Liver (tissue), 3 donors: ENCODE data around the gene MCTP2.

Experiments
- RAD21 ChIP-seq, 2 donors: IDR thresholded peaks; 2 replicates each; pipeline ENCODE4 v1.6.1; 2016; ENCODE audit warnings: antibody characterized with exemption in 2 of 2, mild to moderate bottlenecking in 2 of 2
- YY1 ChIP-seq: IDR thresholded peaks from 2 replicates; pipeline ENCODE4 v1.6.1; 2016; ENCODE audit warnings: antibody characterized with exemption, mild to moderate bottlenecking
- TF ChIP-seq, protein P1 (sequence below): fragments of 150-350 bp; IDR thresholded peaks from 2 replicates; pipeline ENCODE4 v1.5.1; 2017; ENCODE audit warnings: improper control_type of control experiment, low read depth, low read length; ENCODE audit not compliant: missing input control
- TF ChIP-seq, protein P2 (sequence below): IDR thresholded peaks from 2 replicates; pipeline ENCODE4 v1.6.1; 2016; ENCODE audit warnings: antibody characterized with exemption
- donor health status: healthy.
- donor health status: healthy.

DNA sequence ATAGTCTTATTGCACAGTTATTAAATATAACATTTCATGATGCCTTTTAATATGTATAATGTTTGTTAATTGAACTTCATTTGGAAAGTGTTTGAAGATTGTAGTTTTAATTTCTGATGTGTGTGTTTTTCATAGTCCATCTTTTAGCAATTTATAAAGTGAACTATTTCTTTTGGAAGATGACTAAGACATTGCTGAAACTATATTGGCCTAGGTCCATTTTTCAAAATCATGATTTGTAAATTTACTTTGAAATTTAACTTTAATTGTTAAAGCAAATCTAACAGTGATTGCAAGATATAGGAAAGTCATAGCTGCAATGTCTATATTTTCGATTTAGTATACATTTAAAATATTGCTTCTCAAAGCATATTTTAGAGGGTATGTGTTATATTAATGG, 30.8 kb downstream of the MCTP2 start:
- TF ChIP-seq, protein P1, sequence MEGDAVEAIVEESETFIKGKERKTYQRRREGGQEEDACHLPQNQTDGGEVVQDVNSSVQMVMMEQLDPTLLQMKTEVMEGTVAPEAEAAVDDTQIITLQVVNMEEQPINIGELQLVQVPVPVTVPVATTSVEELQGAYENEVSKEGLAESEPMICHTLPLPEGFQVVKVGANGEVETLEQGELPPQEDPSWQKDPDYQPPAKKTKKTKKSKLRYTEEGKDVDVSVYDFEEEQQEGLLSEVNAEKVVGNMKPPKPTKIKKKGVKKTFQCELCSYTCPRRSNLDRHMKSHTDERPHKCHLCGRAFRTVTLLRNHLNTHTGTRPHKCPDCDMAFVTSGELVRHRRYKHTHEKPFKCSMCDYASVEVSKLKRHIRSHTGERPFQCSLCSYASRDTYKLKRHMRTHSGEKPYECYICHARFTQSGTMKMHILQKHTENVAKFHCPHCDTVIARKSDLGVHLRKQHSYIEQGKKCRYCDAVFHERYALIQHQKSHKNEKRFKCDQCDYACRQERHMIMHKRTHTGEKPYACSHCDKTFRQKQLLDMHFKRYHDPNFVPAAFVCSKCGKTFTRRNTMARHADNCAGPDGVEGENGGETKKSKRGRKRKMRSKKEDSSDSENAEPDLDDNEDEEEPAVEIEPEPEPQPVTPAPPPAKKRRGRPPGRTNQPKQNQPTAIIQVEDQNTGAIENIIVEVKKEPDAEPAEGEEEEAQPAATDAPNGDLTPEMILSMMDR = no peak
- TF ChIP-seq, protein P2, sequence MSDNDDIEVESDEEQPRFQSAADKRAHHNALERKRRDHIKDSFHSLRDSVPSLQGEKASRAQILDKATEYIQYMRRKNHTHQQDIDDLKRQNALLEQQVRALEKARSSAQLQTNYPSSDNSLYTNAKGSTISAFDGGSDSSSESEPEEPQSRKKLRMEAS = no peak
- no peak for TF ChIP-seq RAD21 (IDR thresholded peaks at IDR 0.05)
- TF ChIP-seq YY1 = no peak
